ENCODE data around the gene MAP3K9. TPM values are rescaled to one million over a fixed set of nuclear protein-coding genes. Genes with fewer than 3 reads are reported as not detected.

Gene MAP3K9
- total and polyA plus RNA-seq, 10 donors: 0.42 to 8.0 (median 3.7) TPM

GRCh38 chr14:70718383-70719118, 90.8 kb downstream of the MAP3K9 start:
- 80 to 93% (median 89%) methylated on average over 8 of the region's 8 CpGs for WGBS, 5 donors
- TF ChIP-seq POLR2A (IDR thresholded peaks at IDR 0.05) (no peak), POLR2AphosphoS5 (IDR thresholded peaks at IDR 0.05) (no peak)
- TF ChIP-seq, protein P1, sequence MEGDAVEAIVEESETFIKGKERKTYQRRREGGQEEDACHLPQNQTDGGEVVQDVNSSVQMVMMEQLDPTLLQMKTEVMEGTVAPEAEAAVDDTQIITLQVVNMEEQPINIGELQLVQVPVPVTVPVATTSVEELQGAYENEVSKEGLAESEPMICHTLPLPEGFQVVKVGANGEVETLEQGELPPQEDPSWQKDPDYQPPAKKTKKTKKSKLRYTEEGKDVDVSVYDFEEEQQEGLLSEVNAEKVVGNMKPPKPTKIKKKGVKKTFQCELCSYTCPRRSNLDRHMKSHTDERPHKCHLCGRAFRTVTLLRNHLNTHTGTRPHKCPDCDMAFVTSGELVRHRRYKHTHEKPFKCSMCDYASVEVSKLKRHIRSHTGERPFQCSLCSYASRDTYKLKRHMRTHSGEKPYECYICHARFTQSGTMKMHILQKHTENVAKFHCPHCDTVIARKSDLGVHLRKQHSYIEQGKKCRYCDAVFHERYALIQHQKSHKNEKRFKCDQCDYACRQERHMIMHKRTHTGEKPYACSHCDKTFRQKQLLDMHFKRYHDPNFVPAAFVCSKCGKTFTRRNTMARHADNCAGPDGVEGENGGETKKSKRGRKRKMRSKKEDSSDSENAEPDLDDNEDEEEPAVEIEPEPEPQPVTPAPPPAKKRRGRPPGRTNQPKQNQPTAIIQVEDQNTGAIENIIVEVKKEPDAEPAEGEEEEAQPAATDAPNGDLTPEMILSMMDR (IDR thresholded peaks at IDR 0.05 in 8 of 11, conservative IDR thresholded peaks at IDR 0.05 in 3 of 11): no peak

GRCh38 chr14:70716958-70717357, 92.4 kb downstream of the MAP3K9 start:
- 68 to 79% (median 69%) methylated on average over 1 of the region's 1 CpG for WGBS, 5 donors
- intact Hi-C loops (cut with DNase I; ENCODE audit: low total_unique reads): no loop called here
- Histone ChIP-seq H3K9me3 (no peaks in the 10 kb centered on the region), H3K4me3 (no peak overlapping the region), H3K27me3 (replicated peaks in 1 of 7) (no peaks in the 10 kb centered on the region), H3K4me1 (peaks cover 0 to 17% (median 14%) of the 10 kb centered on the region in 6 donors), H3K36me3 (no peaks in the 10 kb centered on the region), H3K27ac (no peak overlapping the region)
- no peak for TF ChIP-seq POLR2A (IDR thresholded peaks at IDR 0.05)
- TF ChIP-seq, protein P1 (IDR thresholded peaks at IDR 0.05 in 8 of 11, conservative IDR thresholded peaks at IDR 0.05 in 3 of 11): no peak
- TF ChIP-seq POLR2AphosphoS5 (IDR thresholded peaks at IDR 0.05): no peak
- no peak for DNase-seq

More at GRCh38 chr14:70718383-70719118, 90.8 kb downstream of the MAP3K9 start:
- no peaks in the 10 kb centered on the region for H3K9me3 ChIP-seq
- H3K4me1 ChIP-seq: peaks cover 0 to 11% (median 7%) of the 10 kb centered on the region in 6 donors
- no peak overlapping the region for H3K4me3 ChIP-seq
- intact Hi-C loops (cut with DNase I; ENCODE audit: low total_unique reads): no loop called here
- no peak for DNase-seq
- H3K27ac ChIP-seq: no peak overlapping the region
- no peaks in the 10 kb centered on the region for H3K36me3 ChIP-seq
- H3K27me3 ChIP-seq (replicated peaks in 1 of 7): no peaks in the 10 kb centered on the region

GRCh38 chr14:70716483-70716882, 92.8 kb downstream of the MAP3K9 start:
- DNase-seq: no peak
- H3K4me3 ChIP-seq: no peak overlapping the region
- H3K36me3 ChIP-seq: no peaks in the 10 kb centered on the region
- H3K27ac ChIP-seq: no peak overlapping the region
- no peaks in the 10 kb centered on the region for H3K9me3 ChIP-seq
- no peaks in the 10 kb centered on the region for H3K27me3 ChIP-seq (replicated peaks in 1 of 7)
- 70 to 84% (median 79%) methylated on average over 5 of the region's 5 CpGs for WGBS, 5 donors
- H3K4me1 ChIP-seq: peaks cover 0 to 17% (median 14%) of the 10 kb centered on the region in 6 donors
- intact Hi-C loops (cut with DNase I; ENCODE audit: low total_unique reads): no loop called here
- TF ChIP-seq POLR2A (IDR thresholded peaks at IDR 0.05) (no peak), POLR2AphosphoS5 (IDR thresholded peaks at IDR 0.05) (no peak)
- TF ChIP-seq, protein P1 (IDR thresholded peaks at IDR 0.05 in 8 of 11, conservative IDR thresholded peaks at IDR 0.05 in 3 of 11): no peak

- 16 to 23% (median 19%) methylated on average over 8 of the region's 8 CpGs for WGBS, 5 donors
Observed at GRCh38 chr14:70714055-70714550, 95.2 kb downstream of the MAP3K9 start.

More at GRCh38 chr14:70714055-70714550, 95.2 kb downstream of the MAP3K9 start:
- no peaks in the 10 kb centered on the region for H3K27me3 ChIP-seq (replicated peaks in 1 of 7)
- H3K36me3 ChIP-seq: no peaks in the 10 kb centered on the region
- peaks cover 0 to 23% (median 14%) of the 10 kb centered on the region in 6 donors for H3K4me1 ChIP-seq
- no peak overlapping the region for H3K4me3 ChIP-seq
- no peak for DNase-seq
- peak overlapping the region in 1 of 8 donors; percentile 31 for H3K27ac ChIP-seq
- H3K9me3 ChIP-seq: no peaks in the 10 kb centered on the region
- TF ChIP-seq, protein P1 (IDR thresholded peaks at IDR 0.05 in 8 of 11, conservative IDR thresholded peaks at IDR 0.05 in 3 of 11): peak; percentile 26 to 88 (median 60)
- no peak for TF ChIP-seq POLR2A (IDR thresholded peaks at IDR 0.05)
- no peak for TF ChIP-seq POLR2AphosphoS5 (IDR thresholded peaks at IDR 0.05)
- intact Hi-C loops (cut with DNase I; ENCODE audit: low total_unique reads): loop anchor here (5.0 kb wide), 1 partner anchor 92 kb away; no protein-coding TSS in a partner anchor
